ENCODE data around the gene ALKBH5. TPM values are rescaled to one million over a fixed set of nuclear protein-coding genes. Genes with fewer than 3 reads are reported as not detected.

Gene ALKBH5
- total and polyA plus RNA-seq, 9 of the 15 experiments (the other 6 are each of a cell fraction or from before 2014, with no cell fraction given): 11.4 to 70.0 (median 47.4) TPM

- Histone ChIP-seq H3K4me2 (ENCODE audit: insufficient read depth, low read length) (no peak overlapping the region), H3K4me1 (replicated peaks in 1 of 2; ENCODE audit: control insufficient read depth in 2 of 2, insufficient read depth in 2 of 2, low read length in 2 of 2) (peaks cover 36 to 58% of the 10 kb centered on the region in 2 experiments), H3K79me2 (ENCODE audit: control insufficient read depth, insufficient read depth, low read length) (no peaks in the 10 kb centered on the region), H2AFZ (ENCODE audit: low read depth, low read length) (no peak overlapping the region), H3K9me3 (replicated peaks; ENCODE audit: control insufficient read depth, insufficient read depth, low read depth, low read length) (no peaks in the 10 kb centered on the region), H4K20me1 (replicated peaks; ENCODE audit: control insufficient read depth, insufficient read depth, low read length) (no peaks in the 10 kb centered on the region; the same call in 1 of the 2 replicates), H3K36me3 (ENCODE audit: control insufficient read depth, insufficient read depth, low read length) (no peaks in the 10 kb centered on the region), H3K9ac (ENCODE audit: insufficient read depth in 1 of 2, low read depth in 2 of 2, low read length in 2 of 2) (no peak overlapping the region), H3K9me1 (ENCODE audit: control insufficient read depth, insufficient read depth, low read length) (no peaks in the 10 kb centered on the region), H3K4me3 (no peak overlapping the region), H3K27ac (ENCODE audit: extremely low read depth, low read depth, low read length) (no peak overlapping the region), H3K27me3 (ENCODE audit: control insufficient read depth in 2 of 2, insufficient read depth in 2 of 2, low read length in 2 of 2) (no peaks in the 10 kb centered on the region)
- no peak for FAIRE-seq
- ChIA-PET POLR2A (interaction anchor here (0.7 kb wide), 1 partner anchor 11 kb away, joined by 3 read pairs; no protein-coding TSS in a partner anchor), CTCF (ENCODE audit: low intra/inter-chr PET ratio) (no interaction called here)
- BruUV-seq (replicated peaks): no TSS peak
- in situ Hi-C loops (cut with MboI) (no loop called here), intact Hi-C loops (cut with micrococcal nuclease) (no loop called here)
- no peak for TF ChIP-seq POLR2AphosphoS5 (IDR thresholded peaks at IDR 0.05; ENCODE audit: control insufficient read depth, insufficient read depth, low read depth, low read length)
- TF ChIP-seq NR0B1 (IDR thresholded peaks at IDR 0.05; ENCODE audit: partially characterized antibody): no peak
- TF ChIP-seq ZC3H8 (IDR thresholded peaks at IDR 0.05): no peak
- TF ChIP-seq RBM15 (IDR thresholded peaks at IDR 0.05; ENCODE audit: insufficient read depth, low read length): no peak
- TF ChIP-seq ZNF311 (CRISPR knock-in tag; IDR thresholded peaks at IDR 0.05): no peak
- WGBS (ENCODE audit: insufficient coverage, low coverage, missing lambda C conversion rate): 68% methylated on average over 2 of the region's 3 CpGs
- DNase-seq (ENCODE audit: extremely low read depth in 1 of 4, low spot score in 3 of 4): no peak
- ATAC-seq: no peak
Observed at GRCh38 chr17:18159551-18160120, 24.0 kb upstream of the ALKBH5 start.
